H1 (cell line): ENCODE data around the gene NOP16. TPM values are rescaled to one million over a fixed set of nuclear protein-coding genes. Genes with fewer than 3 reads are reported as not detected.

Source experiments
- ASH2L ChIP-seq: fragments of 200-600, 300-600 bp; sonication (generic); IDR thresholded peaks from one replicate; pipeline ENCODE4 v1.7.1; 2017; ENCODE audit warnings: low read length
- BACH1 ChIP-seq: IDR thresholded peaks from 2 replicates; pipeline ENCODE4 v1.6.1; 2012; ENCODE audit warnings: low read length, improper control_type of control experiment
- CHD2 ChIP-seq: IDR thresholded peaks from 2 replicates; pipeline ENCODE4 v1.6.1; 2012; ENCODE audit warnings: low read length, improper control_type of control experiment
- GABPA ChIP-seq: IDR thresholded peaks from 2 replicates; pipeline ENCODE4 v1.6.1; 2011; ENCODE audit warnings: mild to moderate bottlenecking, low read length, moderate library complexity, borderline replicate concordance; ENCODE audit not compliant: insufficient read depth
- GTF2F1 ChIP-seq: IDR thresholded peaks from 2 replicates; pipeline ENCODE4 v1.6.1; 2012; ENCODE audit warnings: low read depth, low read length, improper control_type of control experiment, borderline replicate concordance
- JUND ChIP-seq: IDR thresholded peaks from 2 replicates; pipeline ENCODE4 v1.6.1; 2011; ENCODE audit warnings: mild to moderate bottlenecking, improper control_type of control experiment, low read length
- KDM5A ChIP-seq: fragments of 200-600 bp; IDR thresholded peaks from 2 replicates; pipeline ENCODE4 v1.7.1; 2012; ENCODE audit warnings: mild to moderate bottlenecking, low read length, inconsistent platforms, mixed read lengths
- MAX ChIP-seq: IDR thresholded peaks from 2 replicates; pipeline ENCODE4 v1.6.1; 2012; ENCODE audit warnings: inconsistent platforms
- POLR2A ChIP-seq, 2 experiments: IDR thresholded peaks; 1 replicate in 1 of 2; 2 replicates in 1 of 2; pipeline ENCODE4 v1.6.1; 2011; ENCODE audit warnings: low read depth in 2 of 2, low read length in 2 of 2, mild to moderate bottlenecking in 2 of 2; ENCODE audit errors: control extremely low read depth in 1 of 2
- POLR2AphosphoS5 ChIP-seq: IDR thresholded peaks from 2 replicates; pipeline ENCODE4 v1.6.1; 2011; ENCODE audit warnings: low read depth, low read length
- POU5F1 ChIP-seq: IDR thresholded peaks from 2 replicates; pipeline ENCODE4 v1.6.1; 2011; ENCODE audit warnings: low read depth, mild to moderate bottlenecking, low read length, moderate library complexity
- RBBP5 ChIP-seq: IDR thresholded peaks from 2 replicates; pipeline ENCODE4 v1.7.1; 2012; ENCODE audit warnings: low read depth, mild to moderate bottlenecking, inconsistent platforms, low read length, moderate library complexity, borderline replicate concordance
- RFX5 ChIP-seq: IDR thresholded peaks from 2 replicates; pipeline ENCODE4 v1.6.1; 2011; ENCODE audit warnings: low read depth, low read length, improper control_type of control experiment, borderline replicate concordance
- SIRT6 ChIP-seq: IDR thresholded peaks from one replicate; pipeline ENCODE4 v1.7.1; 2012; ENCODE audit warnings: low read length, inconsistent platforms
- SP4 ChIP-seq: IDR thresholded peaks from 2 replicates; pipeline ENCODE4 v1.6.1; 2012; ENCODE audit warnings: low read length, inconsistent platforms
- SRF ChIP-seq: IDR thresholded peaks from 2 replicates; pipeline ENCODE4 v1.6.1; 2011; ENCODE audit warnings: mild to moderate bottlenecking, low read depth, low read length, moderate library complexity
- USF2 ChIP-seq: IDR thresholded peaks from 2 replicates; pipeline ENCODE4 v1.6.1; 2011; ENCODE audit warnings: low read length, improper control_type of control experiment
- polyA plus RNA-seq, 7 experiments: library from polyadenylated mRNA; depleted of rRNA in 3 of 7; stranded (reverse) in 5 of 7; unstranded in 2 of 7; fragments of >200 nt in 5 of 7; fragments of 200-250 nt in 2 of 7; gene quantifications; 1 replicate in 5 of 7; 2 replicates in 1 of 7; 4 replicates in 1 of 7; pipeline versions ENCODE4 v1.2.1 to v1.2.3, GENCODE V29; 2011 to 2013; ENCODE audit warnings: missing spikeins in 2 of 7, mixed read lengths in 2 of 7
- total RNA-seq: library from RNA; stranded (reverse); fragmentation: NEBNext Ultra II Directional; extraction: Animal tissue kit (Norgen Biotek cat#: 25700); gene quantifications from 2 replicates; pipeline ENCODE4 v1.2.1, GENCODE V29; 2021

NOP16 gene
- total and polyA plus RNA-seq, 2 of the 8 experiments (the other 6 are each of a cell fraction or from before 2014, with no cell fraction given) = 46.9 to 65.2 TPM

- TF ChIP-seq SRF (0 out of 2 replicates have a peak, but pooled peaks have one; percentile 17), KDM5A (peak; percentile 81), SP4 (peak; percentile 91; the same call in 1 of the 2 replicates), POU5F1 (no peak), POLR2A (IDR thresholded peaks at IDR 0.05; ENCODE audit: control extremely low read depth in 1 of 2, low read depth in 2 of 2, low read length in 2 of 2) (peak; percentile 82 to 87), POLR2AphosphoS5 (peak; percentile 60; the same call in 1 of the 2 replicates), GTF2F1 (peak; percentile 13; the same call in 1 of the 2 replicates), CHD2 (peak; percentile 96), RFX5 (0 out of 2 replicates have a peak, but pooled peaks have one; percentile 8), RBBP5 (0 out of 2 replicates have a peak, but pooled peaks have one; percentile 32), SIRT6 (no peak), USF2 (no peak), MAX (peak; percentile 97), ASH2L (peak; percentile 78), JUND (peak; percentile 3; the same call in 1 of the 2 replicates), BACH1 (no peak), GABPA (peak; percentile 96)
Measured at GRCh38 chr5:176388444-176389134, at the start of gene NOP16, which contains the start of gene HIGD2A (continued).
